ENCODE measurements around the gene LRP1B.

LRP1B gene

GRCh38 chr2:141639809-141640208, 491.0 kb downstream of the LRP1B start:
- peaks cover 19% of the 10 kb centered on the region for H3K9me3 Mint-ChIP-seq
- no peaks in the 10 kb centered on the region for H3K4me1 Mint-ChIP-seq (ENCODE audit: low read depth)

GRCh38 chr2:141633132-141633531, 497.7 kb downstream of the LRP1B start:
- no peaks in the 10 kb centered on the region for H3K4me1 Mint-ChIP-seq (ENCODE audit: low read depth)

More at GRCh38 chr2:141639809-141640208, 491.0 kb downstream of the LRP1B start:
- H3K27me3 Mint-ChIP-seq (ENCODE audit: low read depth), result no peaks in the 10 kb centered on the region
- no peak for DNase-seq (ENCODE audit: low spot score)
- no peak overlapping the region for H3K4me3 Mint-ChIP-seq
- H3K27ac Mint-ChIP-seq, result no peak overlapping the region
- no peaks in the 10 kb centered on the region for H3K36me3 Mint-ChIP-seq (ENCODE audit: low read depth)

DNA sequence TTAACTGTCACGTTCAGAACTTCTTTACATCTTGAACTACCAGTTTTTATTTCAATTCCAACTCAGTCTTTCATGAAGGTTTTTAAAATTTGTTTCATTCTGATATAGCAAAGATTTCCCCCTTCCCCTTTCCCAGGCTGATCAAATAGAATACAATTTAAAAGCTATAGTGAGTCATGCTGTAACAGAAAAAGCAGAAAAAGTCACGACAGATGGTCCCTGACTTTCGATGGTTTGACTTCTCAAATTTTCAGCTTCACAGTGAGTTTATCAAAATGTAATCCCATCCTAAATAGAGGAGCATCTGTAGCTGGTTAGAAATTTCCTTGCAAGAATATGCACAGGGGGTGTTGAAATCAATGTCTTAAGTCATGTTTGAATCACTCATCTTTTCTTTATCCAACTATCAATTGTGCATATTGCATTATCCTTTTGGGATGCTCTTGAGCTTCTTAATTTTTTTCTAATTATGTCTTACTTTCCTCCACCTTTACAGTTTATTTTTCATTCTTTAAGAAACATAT, 500.3 kb downstream of the LRP1B start:
- no peak overlapping the region for H3K4me3 Mint-ChIP-seq
- peaks cover 3% of the 10 kb centered on the region for H3K9me3 Mint-ChIP-seq
- no peak for DNase-seq (ENCODE audit: low spot score)
- H3K27me3 Mint-ChIP-seq (ENCODE audit: low read depth), result no peaks in the 10 kb centered on the region
- no peaks in the 10 kb centered on the region for H3K4me1 Mint-ChIP-seq (ENCODE audit: low read depth)
- no peaks in the 10 kb centered on the region for H3K36me3 Mint-ChIP-seq (ENCODE audit: low read depth)
- no peak overlapping the region for H3K27ac Mint-ChIP-seq

More at GRCh38 chr2:141633132-141633531, 497.7 kb downstream of the LRP1B start:
- H3K27me3 Mint-ChIP-seq (ENCODE audit: low read depth), result no peaks in the 10 kb centered on the region
- H3K9me3 Mint-ChIP-seq, result peaks cover 9% of the 10 kb centered on the region
- H3K36me3 Mint-ChIP-seq (ENCODE audit: low read depth), result no peaks in the 10 kb centered on the region
- DNase-seq (ENCODE audit: low spot score), result no peak
- H3K27ac Mint-ChIP-seq, result no peak overlapping the region
- no peak overlapping the region for H3K4me3 Mint-ChIP-seq

- H3K36me3 Mint-ChIP-seq (ENCODE audit: low read depth), result no peaks in the 10 kb centered on the region
- H3K4me1 Mint-ChIP-seq (ENCODE audit: low read depth), result no peaks in the 10 kb centered on the region
- H3K9me3 Mint-ChIP-seq, result peaks cover 3% of the 10 kb centered on the region
- H3K27me3 Mint-ChIP-seq (ENCODE audit: low read depth), result no peaks in the 10 kb centered on the region
- no peak for DNase-seq (ENCODE audit: low spot score)
- no peak overlapping the region for H3K4me3 Mint-ChIP-seq
- H3K27ac Mint-ChIP-seq, result no peak overlapping the region
These were observed 510.4 kb downstream of the LRP1B start for GRCh38 chr2:141620372-141620771.

DNA sequence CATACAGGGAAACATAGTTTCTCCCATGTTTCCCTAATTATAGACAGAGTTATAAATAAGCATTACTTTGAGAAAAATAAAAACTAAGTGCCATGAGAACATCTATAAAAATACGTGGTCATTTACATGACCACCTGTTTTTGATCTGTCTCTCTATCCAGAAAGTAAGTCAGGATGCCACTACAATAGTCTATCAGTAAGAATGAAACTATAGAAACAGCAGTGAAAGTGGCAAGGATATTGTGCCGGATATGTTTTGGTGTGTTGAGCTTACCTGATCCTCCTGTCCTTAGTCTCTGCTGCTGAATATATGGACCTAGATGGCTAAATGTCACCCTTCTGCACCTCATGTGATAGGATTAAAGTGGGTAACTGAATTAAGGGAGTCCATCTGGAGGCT, 512.4 kb downstream of the LRP1B start:
- no peak for DNase-seq (ENCODE audit: low spot score)
- no peak overlapping the region for H3K4me3 Mint-ChIP-seq
- H3K27me3 Mint-ChIP-seq (ENCODE audit: low read depth), result no peaks in the 10 kb centered on the region
- peaks cover 3% of the 10 kb centered on the region for H3K9me3 Mint-ChIP-seq
- H3K27ac Mint-ChIP-seq, result no peak overlapping the region
- no peaks in the 10 kb centered on the region for H3K36me3 Mint-ChIP-seq (ENCODE audit: low read depth)
- no peaks in the 10 kb centered on the region for H3K4me1 Mint-ChIP-seq (ENCODE audit: low read depth)

- no peak overlapping the region for H3K4me3 Mint-ChIP-seq
- no peaks in the 10 kb centered on the region for H3K4me1 Mint-ChIP-seq (ENCODE audit: low read depth)
- H3K36me3 Mint-ChIP-seq (ENCODE audit: low read depth), result no peaks in the 10 kb centered on the region
- peaks cover 11% of the 10 kb centered on the region for H3K9me3 Mint-ChIP-seq
- H3K27ac Mint-ChIP-seq, result no peak overlapping the region
- DNase-seq (ENCODE audit: low spot score), result no peak
- H3K27me3 Mint-ChIP-seq (ENCODE audit: low read depth), result no peaks in the 10 kb centered on the region
These were observed 518.8 kb downstream of the LRP1B start for GRCh38 chr2:141611981-141612380.

- Mint-ChIP-seq H3K4me3 (no peak overlapping the region), H3K36me3 (ENCODE audit: low read depth) (no peaks in the 10 kb centered on the region), H3K4me1 (ENCODE audit: low read depth) (no peaks in the 10 kb centered on the region), H3K9me3 (peaks cover 13% of the 10 kb centered on the region), H3K27me3 (ENCODE audit: low read depth) (no peaks in the 10 kb centered on the region), H3K27ac (no peak overlapping the region)
- DNase-seq (ENCODE audit: low spot score), result no peak
These were observed 519.6 kb downstream of the LRP1B start for GRCh38 chr2:141611176-141611571.

- Mint-ChIP-seq H3K27me3 (ENCODE audit: low read depth) (no peaks in the 10 kb centered on the region), H3K27ac (no peak overlapping the region), H3K9me3 (peaks cover 15% of the 10 kb centered on the region), H3K36me3 (ENCODE audit: low read depth) (no peaks in the 10 kb centered on the region), H3K4me3 (no peak overlapping the region), H3K4me1 (ENCODE audit: low read depth) (no peaks in the 10 kb centered on the region)
- no peak for DNase-seq (ENCODE audit: low spot score)
These were observed 520.1 kb downstream of the LRP1B start for GRCh38 chr2:141610564-141611175.

- no peaks in the 10 kb centered on the region for H3K27me3 Mint-ChIP-seq (ENCODE audit: low read depth)
- H3K9me3 Mint-ChIP-seq, result peaks cover 11% of the 10 kb centered on the region
- DNase-seq (ENCODE audit: low spot score), result no peak
- H3K4me1 Mint-ChIP-seq (ENCODE audit: low read depth), result no peaks in the 10 kb centered on the region
- H3K27ac Mint-ChIP-seq, result no peak overlapping the region
- H3K4me3 Mint-ChIP-seq, result no peak overlapping the region
- H3K36me3 Mint-ChIP-seq (ENCODE audit: low read depth), result no peaks in the 10 kb centered on the region
These were observed 525.7 kb downstream of the LRP1B start for GRCh38 chr2:141605163-141605562.

- Mint-ChIP-seq H3K4me3 (no peak overlapping the region), H3K27me3 (ENCODE audit: low read depth) (no peaks in the 10 kb centered on the region), H3K4me1 (ENCODE audit: low read depth) (no peaks in the 10 kb centered on the region), H3K27ac (no peak overlapping the region), H3K9me3 (peaks cover 7% of the 10 kb centered on the region), H3K36me3 (ENCODE audit: low read depth) (no peaks in the 10 kb centered on the region)
- no peak for DNase-seq (ENCODE audit: low spot score)
These were observed 529.2 kb downstream of the LRP1B start for GRCh38 chr2:141601511-141602152.

GRCh38 chr2:141599721-141600120, 531.1 kb downstream of the LRP1B start:
- Mint-ChIP-seq H3K4me1 (ENCODE audit: low read depth) (no peaks in the 10 kb centered on the region), H3K4me3 (no peak overlapping the region), H3K27me3 (ENCODE audit: low read depth) (no peaks in the 10 kb centered on the region), H3K27ac (no peak overlapping the region), H3K9me3 (peaks cover 4% of the 10 kb centered on the region), H3K36me3 (ENCODE audit: low read depth) (no peaks in the 10 kb centered on the region)
- no peak for DNase-seq (ENCODE audit: low spot score)

- no peak overlapping the region for H3K4me3 Mint-ChIP-seq
These were observed 531.8 kb downstream of the LRP1B start for GRCh38 chr2:141598982-141599381.

DNA sequence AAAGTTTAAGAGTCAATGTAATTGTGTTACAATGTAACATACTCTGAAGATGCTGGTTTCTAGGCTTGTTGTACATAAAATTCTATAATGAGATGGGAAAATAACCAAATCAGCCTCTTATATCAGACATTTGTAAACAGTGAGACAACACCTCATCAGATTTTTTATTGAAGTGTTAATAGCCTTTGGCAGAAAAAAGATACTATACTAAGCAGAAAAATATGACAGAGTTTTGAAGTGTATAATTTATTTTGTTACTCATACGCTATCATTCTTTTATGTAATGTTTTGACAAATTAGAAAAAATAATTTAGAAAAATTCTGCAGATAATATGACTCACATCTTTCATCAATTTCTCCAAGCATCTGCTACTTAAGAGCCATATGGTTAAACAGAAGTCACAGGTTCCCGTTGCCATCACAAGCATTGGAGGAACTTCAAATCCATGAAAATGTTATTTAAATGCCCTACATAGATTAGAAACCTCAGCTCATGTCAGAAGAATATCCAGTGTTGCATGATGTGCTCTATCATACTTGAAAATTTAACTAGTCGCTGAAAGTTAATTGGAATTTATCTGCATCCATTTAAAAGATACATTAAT, 535.4 kb downstream of the LRP1B start:
- Mint-ChIP-seq H3K4me3 (no peak overlapping the region), H3K27me3 (ENCODE audit: low read depth) (no peaks in the 10 kb centered on the region), H3K4me1 (ENCODE audit: low read depth) (no peaks in the 10 kb centered on the region), H3K36me3 (ENCODE audit: low read depth) (no peaks in the 10 kb centered on the region), H3K9me3 (peaks cover 4% of the 10 kb centered on the region), H3K27ac (no peak overlapping the region)
- no peak for DNase-seq (ENCODE audit: low spot score)

More at GRCh38 chr2:141598982-141599381, 531.8 kb downstream of the LRP1B start:
- no peaks in the 10 kb centered on the region for H3K36me3 Mint-ChIP-seq (ENCODE audit: low read depth)
- no peak overlapping the region for H3K27ac Mint-ChIP-seq
- H3K4me1 Mint-ChIP-seq (ENCODE audit: low read depth), result no peaks in the 10 kb centered on the region
- H3K9me3 Mint-ChIP-seq, result peaks cover 4% of the 10 kb centered on the region
- no peak for DNase-seq (ENCODE audit: low spot score)
- no peaks in the 10 kb centered on the region for H3K27me3 Mint-ChIP-seq (ENCODE audit: low read depth)

- DNase-seq (ENCODE audit: low spot score), result no peak
- no peak overlapping the region for H3K4me3 Mint-ChIP-seq
- no peak overlapping the region for H3K27ac Mint-ChIP-seq
- H3K36me3 Mint-ChIP-seq (ENCODE audit: low read depth), result no peaks in the 10 kb centered on the region
- no peaks in the 10 kb centered on the region for H3K4me1 Mint-ChIP-seq (ENCODE audit: low read depth)
- no peaks in the 10 kb centered on the region for H3K9me3 Mint-ChIP-seq
- H3K27me3 Mint-ChIP-seq (ENCODE audit: low read depth), result no peaks in the 10 kb centered on the region
These were observed 539.0 kb downstream of the LRP1B start for GRCh38 chr2:141591787-141592186.
